Glutamatergic neuron (in vitro differentiated cells): ENCODE results near the gene ULK4. TPM values are rescaled to one million over a fixed set of nuclear protein-coding genes. Genes with fewer than 3 reads are reported as not detected.

Experiments
- DNase-seq: peaks from one replicate; pipeline ENCODE4 v3.0.0; 2022
- H3K27ac Mint-ChIP-seq: one replicate; pipeline ENCODE4 v1.8.0; 2020; ENCODE audit warnings: mild to moderate bottlenecking, mixed read lengths, inconsistent platforms; ENCODE audit not compliant: unreplicated experiment
- H3K27me3 Mint-ChIP-seq: one replicate; pipeline ENCODE4 v1.8.0; 2020; ENCODE audit warnings: mild to moderate bottlenecking, moderate library complexity, mixed read lengths, inconsistent platforms; ENCODE audit not compliant: unreplicated experiment
- H3K36me3 Mint-ChIP-seq: one replicate; pipeline ENCODE4 v1.8.0; 2020; ENCODE audit warnings: mild to moderate bottlenecking, mixed read lengths, inconsistent platforms; ENCODE audit not compliant: unreplicated experiment
- H3K4me1 Mint-ChIP-seq: one replicate; pipeline ENCODE4 v1.8.0; 2020; ENCODE audit warnings: mild to moderate bottlenecking, low read depth, mixed read lengths, inconsistent platforms; ENCODE audit not compliant: unreplicated experiment
- H3K4me3 Mint-ChIP-seq: one replicate; pipeline ENCODE4 v1.8.0; 2020; ENCODE audit warnings: mild to moderate bottlenecking, mixed read lengths, inconsistent platforms; ENCODE audit not compliant: unreplicated experiment
- H3K9me3 Mint-ChIP-seq: one replicate; pipeline ENCODE4 v1.8.0; 2020; ENCODE audit warnings: mild to moderate bottlenecking, moderate library complexity, mixed read lengths, inconsistent platforms; ENCODE audit not compliant: unreplicated experiment
- CTCF ChIP-seq: fragments of 200-600 bp; sonication (generic); IDR thresholded peaks from one replicate; pipeline ENCODE4 v1.5.0; 2021; ENCODE audit not compliant: partially characterized antibody, unreplicated experiment
- total RNA-seq: library from RNA; stranded (reverse); fragmentation: NEBNext Ultra II Directional; extraction: Animal tissue kit (Norgen Biotek cat#: 25700); gene quantifications from one replicate; pipeline ENCODE4 v1.2.1, GENCODE V29; 2021; ENCODE audit not compliant: unreplicated experiment

ULK4 gene
- total RNA-seq, 1 donor from 2014 or later = 9.7 TPM

GRCh38 chr3:41661796-41662195 lies 300.1 kb downstream of the ULK4 start:
- TF ChIP-seq CTCF = no peak
- H3K36me3 Mint-ChIP-seq = no peaks in the 10 kb centered on the region
- DNase-seq = no peak
- H3K4me3 Mint-ChIP-seq = no peak overlapping the region
- peaks cover 1% of the 10 kb centered on the region for H3K9me3 Mint-ChIP-seq
- H3K4me1 Mint-ChIP-seq = no peaks in the 10 kb centered on the region
- no peaks in the 10 kb centered on the region for H3K27me3 Mint-ChIP-seq
- no peak overlapping the region for H3K27ac Mint-ChIP-seq

- Mint-ChIP-seq H3K4me1 (no peaks in the 10 kb centered on the region), H3K9me3 (peaks cover 1% of the 10 kb centered on the region), H3K27ac (no peak overlapping the region), H3K4me3 (no peak overlapping the region), H3K27me3 (no peaks in the 10 kb centered on the region), H3K36me3 (no peaks in the 10 kb centered on the region)
- no peak for DNase-seq
- TF ChIP-seq CTCF = no peak
Observed at GRCh38 chr3:41660510-41660909, 301.4 kb downstream of the ULK4 start.

GRCh38 chr3:41653571-41654239 lies 308.2 kb downstream of the ULK4 start:
- peaks cover 3% of the 10 kb centered on the region for H3K27me3 Mint-ChIP-seq
- H3K4me3 Mint-ChIP-seq = no peak overlapping the region
- no peaks in the 10 kb centered on the region for H3K4me1 Mint-ChIP-seq
- H3K27ac Mint-ChIP-seq = no peak overlapping the region
- no peak for DNase-seq
- TF ChIP-seq CTCF = no peak
- H3K9me3 Mint-ChIP-seq = peaks cover 4% of the 10 kb centered on the region
- peaks cover 10% of the 10 kb centered on the region for H3K36me3 Mint-ChIP-seq

- DNase-seq = no peak
- peaks cover 3% of the 10 kb centered on the region for H3K27me3 Mint-ChIP-seq
- peaks cover 7% of the 10 kb centered on the region for H3K9me3 Mint-ChIP-seq
- H3K36me3 Mint-ChIP-seq = peaks cover 17% of the 10 kb centered on the region
- no peak overlapping the region for H3K4me3 Mint-ChIP-seq
- H3K4me1 Mint-ChIP-seq = no peaks in the 10 kb centered on the region
- TF ChIP-seq CTCF = no peak
- no peak overlapping the region for H3K27ac Mint-ChIP-seq
Observed at GRCh38 chr3:41652931-41653330, 309.0 kb downstream of the ULK4 start.

- no peak for DNase-seq
- Mint-ChIP-seq H3K9me3 (peaks cover 7% of the 10 kb centered on the region), H3K27ac (no peak overlapping the region), H3K4me3 (no peak overlapping the region), H3K4me1 (no peaks in the 10 kb centered on the region), H3K36me3 (peaks cover 18% of the 10 kb centered on the region), H3K27me3 (peaks cover 3% of the 10 kb centered on the region)
- TF ChIP-seq CTCF = no peak
Observed at GRCh38 chr3:41652506-41652905, 309.4 kb downstream of the ULK4 start.
